ENCODE results near the gene C1R. TPM values are rescaled to one million over a fixed set of nuclear protein-coding genes. Genes with fewer than 3 reads are reported as not detected.

The C1R gene
- total RNA-seq, 1 donor from 2014 or later = 3.3 TPM

DNA sequence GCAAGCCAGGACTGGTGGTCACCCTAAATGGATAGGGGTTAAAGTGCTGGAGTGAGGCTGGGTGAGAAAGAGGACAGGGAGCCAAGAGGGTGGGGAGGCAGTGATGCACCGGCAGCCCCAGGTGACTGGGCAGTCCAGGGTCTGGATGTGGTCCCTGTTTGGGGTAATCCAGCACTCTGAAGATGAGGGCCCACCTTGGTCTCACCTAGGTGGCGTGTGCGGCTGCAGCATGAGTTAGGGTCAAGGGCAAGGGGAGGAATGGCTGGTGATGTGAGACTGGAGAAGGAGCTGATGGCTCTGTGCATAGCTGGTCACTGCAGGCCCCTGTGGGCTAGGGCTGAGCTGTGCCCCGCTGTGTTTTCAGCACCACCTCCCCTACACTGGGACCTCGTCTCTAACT lies 18.4 kb upstream of the C1R start:
- Mint-ChIP-seq H3K4me3 (no peak overlapping the region), H3K9me3 (peaks cover 8% of the 10 kb centered on the region), H3K27ac (no peak overlapping the region), H3K4me1 (peaks cover 16% of the 10 kb centered on the region), H3K27me3 (ENCODE audit: insufficient read depth, low read depth) (peaks cover 4% of the 10 kb centered on the region), H3K36me3 (peaks cover 8% of the 10 kb centered on the region)
- no peak overlapping the region for H2AFZ ChIP-seq (replicated peaks)
- no peaks in the 10 kb centered on the region for H3K27me3 ChIP-seq
- H3K4me1 ChIP-seq = no peaks in the 10 kb centered on the region
- H3F3A ChIP-seq (ENCODE audit: low read depth) = peaks cover 5% of the 10 kb centered on the region
- peaks cover 13% of the 10 kb centered on the region for H3K36me3 ChIP-seq
- no peak for DNase-seq (ENCODE audit: low spot score)
- H3K79me2 ChIP-seq (ENCODE audit: low read depth) = peaks cover 9% of the 10 kb centered on the region
- no peak overlapping the region for H3K9ac ChIP-seq
- H3K4me3 ChIP-seq = no peak overlapping the region
- no peak overlapping the region for H3K27ac ChIP-seq
- H3K4me2 ChIP-seq = no peak overlapping the region
- TF ChIP-seq EZH2 (IDR thresholded peaks at IDR 0.05) = no peak
- TF ChIP-seq EZH2phosphoT487 (IDR thresholded peaks at IDR 0.05) = no peak
- TF ChIP-seq, protein P1, sequence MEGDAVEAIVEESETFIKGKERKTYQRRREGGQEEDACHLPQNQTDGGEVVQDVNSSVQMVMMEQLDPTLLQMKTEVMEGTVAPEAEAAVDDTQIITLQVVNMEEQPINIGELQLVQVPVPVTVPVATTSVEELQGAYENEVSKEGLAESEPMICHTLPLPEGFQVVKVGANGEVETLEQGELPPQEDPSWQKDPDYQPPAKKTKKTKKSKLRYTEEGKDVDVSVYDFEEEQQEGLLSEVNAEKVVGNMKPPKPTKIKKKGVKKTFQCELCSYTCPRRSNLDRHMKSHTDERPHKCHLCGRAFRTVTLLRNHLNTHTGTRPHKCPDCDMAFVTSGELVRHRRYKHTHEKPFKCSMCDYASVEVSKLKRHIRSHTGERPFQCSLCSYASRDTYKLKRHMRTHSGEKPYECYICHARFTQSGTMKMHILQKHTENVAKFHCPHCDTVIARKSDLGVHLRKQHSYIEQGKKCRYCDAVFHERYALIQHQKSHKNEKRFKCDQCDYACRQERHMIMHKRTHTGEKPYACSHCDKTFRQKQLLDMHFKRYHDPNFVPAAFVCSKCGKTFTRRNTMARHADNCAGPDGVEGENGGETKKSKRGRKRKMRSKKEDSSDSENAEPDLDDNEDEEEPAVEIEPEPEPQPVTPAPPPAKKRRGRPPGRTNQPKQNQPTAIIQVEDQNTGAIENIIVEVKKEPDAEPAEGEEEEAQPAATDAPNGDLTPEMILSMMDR (IDR thresholded peaks at IDR 0.05) = no peak
- peaks cover 4% of the 10 kb centered on the region for H3K9me3 ChIP-seq (ENCODE audit: low read depth)
- no peaks in the 10 kb centered on the region for H4K20me1 ChIP-seq (ENCODE audit: low read depth)

- Histone ChIP-seq H2AFZ (replicated peaks) (no peak overlapping the region), H3K9me3 (ENCODE audit: low read depth) (peaks cover 4% of the 10 kb centered on the region), H3K4me2 (no peak overlapping the region), H3K4me1 (no peaks in the 10 kb centered on the region), H3K9ac (no peak overlapping the region), H3K36me3 (peaks cover 15% of the 10 kb centered on the region), H3K79me2 (ENCODE audit: low read depth) (peaks cover 9% of the 10 kb centered on the region), H3K27ac (no peak overlapping the region), H3F3A (ENCODE audit: low read depth) (peaks cover 5% of the 10 kb centered on the region), H4K20me1 (ENCODE audit: low read depth) (no peaks in the 10 kb centered on the region), H3K27me3 (no peaks in the 10 kb centered on the region), H3K4me3 (no peak overlapping the region)
- TF ChIP-seq, protein P1 (IDR thresholded peaks at IDR 0.05) = no peak
- no peak for TF ChIP-seq EZH2 (IDR thresholded peaks at IDR 0.05)
- TF ChIP-seq EZH2phosphoT487 (IDR thresholded peaks at IDR 0.05) = no peak
- Mint-ChIP-seq H3K9me3 (peaks cover 12% of the 10 kb centered on the region), H3K36me3 (peaks cover 8% of the 10 kb centered on the region), H3K27ac (peak overlapping the region; percentile 14), H3K4me1 (peaks cover 16% of the 10 kb centered on the region), H3K4me3 (peak overlapping the region; percentile 83), H3K27me3 (ENCODE audit: insufficient read depth, low read depth) (peaks cover 4% of the 10 kb centered on the region)
- DNase-seq (ENCODE audit: low spot score) = no peak
These were observed 17.3 kb upstream of the C1R start for GRCh38 chr12:7109572-7109920.

GRCh38 chr12:7108796-7109571 lies 16.7 kb upstream of the C1R start, which contains the start of gene C1RL:
Gene C1RL, minus strand, starts transcription at chr12:7109214. Its CDS starts 34 bp downstream, at chr12:7109180.
- H3K4me1 Mint-ChIP-seq = peaks cover 16% of the 10 kb centered on the region

More at GRCh38 chr12:7108796-7109571, 16.7 kb upstream of the C1R start, which contains the start of gene C1RL:
- Mint-ChIP-seq H3K36me3 (peaks cover 8% of the 10 kb centered on the region), H3K9me3 (peaks cover 12% of the 10 kb centered on the region), H3K27me3 (ENCODE audit: insufficient read depth, low read depth) (peaks cover 4% of the 10 kb centered on the region), H3K27ac (peak within 1 kb of the TSS; percentile 92), H3K4me3 (peak within 1 kb of the TSS; percentile 89)
- Histone ChIP-seq H3K9me3 (ENCODE audit: low read depth) (peaks cover 4% of the 10 kb centered on the region), H3K36me3 (peaks cover 15% of the 10 kb centered on the region), H3K27me3 (no peaks in the 10 kb centered on the region), H2AFZ (replicated peaks) (peak within 1 kb of the TSS; percentile 90), H3K4me2 (peak within 1 kb of the TSS; percentile 80), H3K27ac (no peak within 1 kb of the TSS), H3K9ac (no peak within 1 kb of the TSS), H4K20me1 (ENCODE audit: low read depth) (no peaks in the 10 kb centered on the region), H3K4me3 (peak within 1 kb of the TSS; percentile 58), H3K79me2 (ENCODE audit: low read depth) (peaks cover 9% of the 10 kb centered on the region), H3F3A (ENCODE audit: low read depth) (peaks cover 5% of the 10 kb centered on the region), H3K4me1 (no peaks in the 10 kb centered on the region)
- DNase-seq (ENCODE audit: low spot score) = peak; percentile 84
- TF ChIP-seq, protein P1 (IDR thresholded peaks at IDR 0.05) = peak; percentile 93
- TF ChIP-seq EZH2phosphoT487 (IDR thresholded peaks at IDR 0.05) = no peak

Measured in neural progenitor cell (in vitro differentiated cells).